DMS79 (cell line): ENCODE results near the gene ATP5PB.

Experiments
- DNase-seq: peaks from one replicate; lab custom pipeline; 2025; lab: John Stamatoyannopoulos, UW

ATP5PB gene

DNA sequence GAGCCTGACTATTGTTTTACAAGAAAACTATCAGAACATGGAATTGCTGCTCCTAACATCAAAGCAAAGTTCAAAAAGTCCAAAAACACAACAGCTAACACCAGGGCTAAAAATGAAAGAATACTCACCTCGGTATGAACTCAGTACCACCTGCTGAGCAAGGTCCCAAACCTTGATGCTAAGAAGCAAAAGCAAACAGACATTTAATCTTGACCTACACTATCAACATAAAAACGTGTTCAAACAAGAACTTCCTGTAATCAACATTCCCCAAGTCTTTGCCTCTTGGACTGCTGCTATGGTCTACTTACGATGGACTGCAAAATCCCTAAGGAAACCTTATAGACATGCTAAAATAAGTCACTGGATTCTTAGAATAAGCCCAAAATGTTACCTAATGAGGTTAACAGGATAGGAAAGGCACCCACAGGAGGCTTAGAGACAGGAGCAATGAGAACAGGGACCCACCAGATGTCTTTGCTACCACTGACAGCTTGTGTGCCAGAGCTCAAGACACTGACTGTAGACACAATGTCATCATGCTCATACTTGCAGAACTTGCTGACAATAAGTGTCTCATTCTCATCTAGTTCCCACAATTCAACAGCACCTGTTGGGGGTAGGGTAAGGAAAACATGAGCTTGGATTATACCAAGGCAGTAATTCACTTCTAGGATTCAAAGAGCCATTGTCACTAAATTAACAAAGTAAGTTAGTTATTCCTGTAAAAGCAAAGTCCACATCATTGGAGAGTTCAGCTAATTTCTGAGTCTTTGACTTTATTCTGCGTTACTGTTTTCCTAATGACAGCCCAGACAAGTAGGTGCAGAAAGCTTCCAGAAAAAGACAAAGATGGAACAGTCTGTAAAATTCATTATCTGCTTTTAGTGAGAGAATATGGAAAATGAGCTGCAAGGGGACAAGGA, 2.0 kb upstream of the ATP5PB start:
- DNase-seq = no peak

DNA sequence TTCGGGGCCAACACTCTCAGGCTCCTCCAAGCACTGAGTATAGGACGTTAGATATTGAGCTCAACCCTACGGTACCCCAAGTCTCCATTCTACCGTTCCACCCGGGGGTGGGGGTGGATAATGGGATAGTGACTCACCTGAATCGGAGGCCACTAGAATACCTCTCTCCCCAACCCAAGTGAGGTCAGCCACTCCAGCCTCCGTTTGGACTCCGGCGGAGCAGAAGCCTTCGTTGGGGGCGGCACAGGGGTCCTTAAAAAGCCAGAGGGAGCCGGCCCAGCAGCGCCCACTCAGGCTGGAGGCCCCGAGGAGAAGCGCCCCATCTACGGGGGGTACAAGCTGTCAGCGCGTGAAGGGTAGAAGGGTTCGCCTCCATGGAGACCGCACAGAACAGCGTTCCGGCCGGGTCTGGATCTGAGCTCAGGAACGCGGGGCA, 764 bp upstream of the ATP5PB start:
- no peak for DNase-seq

DNA sequence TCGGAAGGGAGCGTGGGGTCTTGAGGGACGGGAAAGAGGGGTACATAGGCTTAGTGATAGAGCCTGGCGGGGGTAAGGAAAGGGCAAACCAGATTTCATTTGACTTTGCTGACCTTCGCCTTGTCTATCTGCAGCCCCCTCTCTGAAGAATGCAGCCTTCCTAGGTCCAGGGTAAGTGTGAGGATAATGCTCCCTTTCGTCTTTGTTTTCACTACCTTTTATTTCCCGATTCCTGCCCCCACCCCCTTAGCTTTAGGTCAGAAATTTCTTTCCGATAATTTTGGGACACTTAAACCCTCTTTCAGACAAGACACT, 396 bp downstream of the ATP5PB start:
- no peak for DNase-seq

DNA sequence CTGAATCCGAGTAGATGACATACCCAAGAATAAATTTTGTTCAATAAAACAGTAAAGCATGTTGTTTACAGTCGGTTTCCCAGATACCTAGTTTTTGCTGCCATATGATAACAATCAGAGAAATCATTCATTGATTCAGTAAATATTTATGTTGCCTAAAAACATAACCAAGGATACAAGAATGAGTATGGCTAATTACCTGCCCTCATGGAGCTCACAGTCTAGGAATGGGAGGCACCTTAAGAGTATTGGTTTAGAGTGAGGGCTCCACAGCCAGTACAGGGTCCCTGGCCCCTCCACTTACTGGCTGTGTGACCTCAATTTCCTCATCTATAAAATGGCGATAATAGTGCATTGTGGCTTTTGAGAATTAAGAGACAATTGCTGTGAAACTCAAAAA, 921 bp downstream of the ATP5PB start:
- DNase-seq = no peak

DNA sequence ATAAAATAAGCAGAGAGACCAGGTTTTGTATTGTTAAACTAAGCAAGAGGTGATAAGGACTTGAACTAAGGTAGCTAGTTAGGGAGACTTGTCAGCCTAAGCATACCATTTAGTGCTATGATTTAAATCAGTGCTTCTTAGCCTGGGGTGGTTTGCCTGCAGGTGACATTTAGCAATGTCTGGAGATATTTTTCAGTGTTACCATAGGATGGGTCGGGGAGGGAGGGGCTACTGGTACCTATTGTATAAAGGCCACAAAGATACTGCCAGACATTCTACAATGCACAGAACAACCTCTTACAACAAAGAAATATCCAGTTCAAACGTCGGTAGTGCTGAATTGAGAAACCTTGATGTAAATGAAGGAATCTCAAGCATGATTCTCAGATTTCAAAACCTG, 3.3 kb downstream of the ATP5PB start:
- DNase-seq = no peak

DNA sequence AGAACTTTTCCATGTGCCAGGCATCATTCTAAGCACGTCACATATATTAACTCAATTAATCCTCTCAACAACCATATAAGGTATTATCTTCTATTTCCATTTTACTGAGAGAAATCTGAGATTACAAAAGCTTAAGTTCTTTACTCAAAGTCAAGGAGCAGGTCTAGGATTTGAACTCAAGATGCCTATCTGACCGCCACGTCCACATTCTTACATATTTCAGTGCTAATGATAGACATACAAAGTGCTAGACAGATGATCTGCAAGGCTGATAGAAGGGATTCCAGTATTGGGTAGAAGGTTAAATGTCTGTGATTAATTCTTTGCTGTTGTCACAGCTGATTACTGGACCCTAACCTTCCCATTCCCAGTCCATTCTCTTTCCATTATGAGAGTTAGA, 4.4 kb downstream of the ATP5PB start:
- DNase-seq = no peak

DNA sequence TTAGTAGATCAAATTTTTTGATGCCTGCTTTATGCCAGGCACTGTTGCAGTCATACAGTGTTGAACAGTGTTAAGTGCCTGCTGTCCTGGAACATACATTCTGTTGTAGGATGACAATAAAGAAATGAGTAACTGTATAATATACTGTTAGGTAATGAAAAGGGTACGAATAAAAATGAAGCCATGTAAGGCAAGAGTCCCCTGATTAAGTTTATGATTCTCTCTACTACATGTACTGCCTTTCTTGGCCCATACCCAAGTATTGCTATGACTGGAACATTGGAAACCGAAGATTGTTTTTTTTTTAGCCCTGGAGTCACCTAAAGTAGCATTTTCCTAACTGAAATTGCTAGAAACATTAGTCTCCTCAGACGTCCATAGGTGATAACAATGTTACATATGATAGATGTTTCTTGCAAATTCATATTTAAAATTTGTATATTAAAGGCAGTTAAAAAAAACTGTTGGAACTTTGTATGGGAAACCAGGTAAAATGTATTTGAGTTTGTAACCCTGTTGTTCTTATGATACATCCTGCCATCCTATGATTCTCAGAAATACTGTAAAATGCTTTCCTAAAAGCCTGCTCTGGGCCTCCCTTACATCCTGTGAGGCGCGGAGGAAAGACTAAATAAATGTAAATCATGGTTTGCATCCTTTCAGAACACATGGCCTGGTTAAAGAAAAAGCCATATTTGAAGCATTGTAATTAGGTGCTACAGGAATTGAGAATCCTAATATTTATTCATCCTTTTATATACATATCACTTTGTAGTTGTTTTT, 5.8 kb downstream of the ATP5PB start:
- no peak for DNase-seq

DNA sequence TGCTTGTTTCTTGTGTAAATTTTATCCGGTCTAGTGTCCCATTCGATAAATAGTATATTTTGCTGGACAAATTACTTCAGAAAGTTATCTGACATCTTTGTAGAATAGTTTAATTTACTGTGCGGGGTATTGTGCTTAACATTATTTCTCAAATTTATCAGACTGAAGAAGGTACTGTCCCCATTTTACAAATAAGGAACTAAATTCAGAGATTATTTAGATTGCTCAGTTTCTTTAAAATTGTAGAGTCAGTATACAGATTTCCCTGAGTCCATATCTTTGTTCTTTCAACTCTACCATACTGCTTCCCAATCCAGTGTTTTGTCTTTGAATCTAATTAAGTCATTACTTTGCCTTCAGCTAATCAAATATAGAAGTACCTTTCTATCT, 6.4 kb downstream of the ATP5PB start:
- no peak for DNase-seq

DNA sequence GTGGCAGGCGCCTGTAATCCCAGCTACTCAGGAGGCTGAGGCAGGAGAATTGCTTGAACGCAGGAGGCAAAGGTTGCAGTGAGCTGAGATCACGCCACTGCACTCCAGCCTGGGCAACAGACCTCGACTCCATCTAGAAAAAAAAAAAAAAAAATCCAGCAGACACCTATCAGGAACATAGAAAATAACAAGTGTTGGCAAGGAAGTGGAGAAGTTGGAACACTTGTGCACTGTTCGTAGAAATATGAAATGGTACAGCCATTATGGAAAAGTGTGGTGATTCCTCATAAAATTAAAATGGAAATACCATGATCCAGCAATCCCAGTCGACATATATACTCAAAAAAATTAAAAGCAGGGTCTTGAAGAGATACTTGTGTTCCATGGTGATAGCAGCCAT, 12.5 kb downstream of the ATP5PB start:
- DNase-seq = no peak

DNA sequence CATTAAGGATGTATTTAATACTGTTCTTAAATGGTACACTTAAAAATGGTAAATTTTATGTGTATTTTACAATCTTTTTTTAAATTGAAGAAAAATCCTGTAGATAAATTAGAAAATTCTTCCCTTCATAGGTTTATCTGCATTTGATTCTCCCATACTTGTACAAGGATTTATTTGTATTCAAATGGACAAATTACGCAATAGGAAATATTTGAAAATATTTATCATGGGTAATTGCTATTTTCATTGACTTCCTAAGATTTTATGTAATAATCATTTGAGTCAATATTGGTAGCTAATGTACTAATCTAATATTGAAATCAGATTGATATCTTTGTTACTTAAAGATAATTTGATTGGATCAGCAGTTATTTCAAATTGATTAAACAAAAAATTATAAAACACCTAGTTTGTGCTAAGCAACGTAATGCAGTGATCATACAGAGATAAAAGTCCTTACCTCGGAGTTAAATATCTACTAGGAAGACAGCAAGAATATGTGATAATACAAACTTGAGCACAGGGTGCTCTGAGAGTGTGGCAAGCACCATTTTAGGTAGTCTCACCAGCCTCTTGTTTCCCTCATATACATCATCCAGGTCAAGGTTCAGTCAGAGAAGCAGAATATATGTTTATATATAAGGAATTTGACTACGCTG, 13.2 kb downstream of the ATP5PB start:
- DNase-seq = no peak

DNA sequence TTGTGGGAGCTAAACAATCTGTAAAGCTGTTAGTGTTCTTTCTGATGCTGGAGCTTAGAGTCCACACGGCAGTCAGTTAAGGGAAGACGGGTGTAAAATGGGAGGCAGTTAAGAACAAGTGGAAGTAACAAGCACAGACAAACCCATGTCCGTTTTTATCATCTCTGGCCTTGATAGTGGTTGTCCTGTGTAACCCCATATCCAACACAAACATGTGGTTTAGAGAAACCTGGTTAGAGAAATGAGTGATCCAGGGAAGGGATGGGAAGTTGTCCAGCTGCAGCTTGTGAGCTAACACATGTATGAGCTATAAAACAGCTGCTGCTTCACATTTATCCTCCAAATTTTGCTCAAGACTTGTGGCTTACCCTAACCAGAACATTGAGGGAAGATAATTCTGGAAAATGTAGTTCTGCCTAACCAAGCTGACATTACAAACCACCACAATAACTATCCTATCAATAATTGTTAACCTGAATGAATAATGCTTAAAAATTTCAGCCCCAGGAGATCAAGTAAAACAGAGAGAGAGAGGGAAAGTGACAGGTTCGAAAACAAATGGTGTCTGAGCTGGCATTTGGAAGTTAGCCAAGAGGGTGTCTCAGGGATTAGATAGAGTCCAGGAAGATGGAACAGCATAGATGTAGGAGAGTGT, 13.9 kb downstream of the ATP5PB start:
- DNase-seq = no peak

DNA sequence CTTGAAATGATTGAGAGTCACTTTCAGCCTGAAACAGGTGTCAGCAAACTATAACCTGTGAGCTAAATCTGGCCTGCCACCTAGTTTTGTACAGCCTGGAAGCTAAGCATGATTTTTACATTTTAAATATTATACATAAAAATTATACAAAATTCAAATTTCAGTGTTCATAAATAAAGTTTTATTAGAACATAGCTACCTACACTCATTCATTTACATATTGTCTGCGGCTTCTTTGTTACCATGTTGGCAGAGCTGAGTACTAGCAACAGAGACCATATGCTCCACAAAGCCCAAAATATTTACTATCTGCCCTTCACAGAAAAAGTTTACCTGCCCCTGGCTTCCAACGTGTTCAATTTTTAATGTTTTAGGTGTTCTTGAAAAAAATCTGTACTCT, 16.5 kb downstream of the ATP5PB start:
- no peak for DNase-seq

DNA sequence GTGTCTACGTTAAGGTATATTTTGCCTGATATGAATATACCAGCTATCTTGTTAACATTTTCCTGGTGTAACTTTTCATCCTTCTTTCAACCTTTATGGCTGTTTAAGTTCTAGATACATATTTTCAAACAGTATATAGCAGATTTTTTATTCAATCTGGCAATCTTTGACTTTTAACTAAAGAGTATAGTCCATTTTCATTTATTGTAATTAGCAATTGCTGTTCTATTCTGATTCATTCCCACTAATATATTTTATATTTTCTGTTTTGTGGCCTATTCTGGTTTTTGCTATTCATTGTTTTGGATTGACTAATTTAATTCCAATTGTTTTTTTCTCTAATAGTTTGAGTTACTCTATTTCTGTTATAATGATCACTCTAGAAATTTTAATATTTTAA, 17.2 kb downstream of the ATP5PB start:
- no peak for DNase-seq

DNA sequence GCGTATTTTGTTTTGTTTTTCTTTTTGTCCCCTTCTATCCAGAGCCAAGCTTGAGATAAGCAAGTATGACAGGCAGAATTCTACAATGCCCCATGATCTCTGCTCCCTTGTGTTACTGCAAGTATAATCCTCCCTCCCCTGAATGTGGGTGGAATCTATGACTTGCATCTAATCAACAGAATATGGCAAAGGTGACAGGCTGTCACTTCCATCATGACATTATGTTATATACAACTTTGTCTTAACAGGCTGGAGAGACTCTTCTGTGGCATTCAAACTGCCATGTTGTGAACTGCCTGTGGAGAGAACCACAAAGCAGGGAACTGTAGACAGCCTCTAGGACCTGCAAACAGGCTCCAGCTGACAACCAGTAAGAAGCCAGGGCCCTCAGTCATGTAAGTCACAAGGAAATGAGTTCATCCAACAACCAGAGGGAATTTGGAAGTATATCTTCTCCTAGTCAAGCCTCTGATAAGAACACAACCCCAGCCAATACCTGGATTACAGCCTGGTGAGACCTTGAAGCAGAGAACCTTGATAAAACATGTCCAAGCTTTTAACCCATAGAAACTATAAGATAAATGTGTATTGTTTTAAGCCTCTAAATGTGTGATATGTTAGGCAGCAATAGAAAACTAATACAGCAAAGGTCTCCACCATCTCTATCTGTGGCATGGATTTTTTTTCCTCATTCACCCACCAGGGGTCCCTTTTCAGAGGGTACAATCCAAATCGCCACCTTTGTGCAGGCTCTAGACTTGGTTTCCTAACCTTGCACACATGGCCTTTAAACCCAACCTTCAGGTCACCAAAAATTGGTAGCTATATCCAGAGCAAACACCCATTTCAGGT, 18.8 kb downstream of the ATP5PB start:
- DNase-seq = no peak

DNA sequence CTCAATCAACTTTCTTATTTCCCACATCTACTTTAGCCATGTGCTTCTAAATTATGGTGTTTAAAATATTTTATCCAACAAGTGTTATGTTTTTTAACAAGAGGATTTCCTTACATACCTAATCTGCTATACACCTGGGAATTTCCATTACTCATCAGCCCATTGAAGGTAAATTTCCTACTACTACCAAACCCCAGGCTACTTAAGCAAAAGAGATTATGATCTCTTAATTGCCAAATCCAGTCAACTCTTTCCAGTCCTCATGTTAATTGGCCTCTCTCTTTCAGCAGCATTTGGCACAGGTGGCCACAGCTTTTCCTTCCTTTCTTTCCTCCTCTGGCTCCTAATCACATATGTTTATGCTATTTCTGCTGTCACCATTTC, 19.4 kb downstream of the ATP5PB start:
- no peak for DNase-seq

DNA sequence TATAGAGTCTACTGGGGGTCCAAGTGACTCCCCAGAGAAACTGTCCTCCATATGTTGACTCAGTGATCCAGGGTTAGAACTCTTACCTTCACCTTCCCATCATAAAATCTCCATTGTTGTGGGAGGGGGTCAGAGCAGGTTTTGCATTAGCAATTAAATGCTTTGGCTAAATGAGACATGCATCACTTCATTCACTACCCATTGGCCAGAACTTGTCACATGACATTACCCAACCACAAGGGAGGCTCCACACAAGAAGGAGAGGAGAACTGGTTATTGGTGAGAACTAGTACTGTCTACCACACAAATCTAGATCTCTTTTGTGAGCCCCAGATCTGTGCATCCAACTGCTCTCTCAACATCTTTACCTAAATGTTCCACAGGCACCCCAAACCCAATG, 20.3 kb downstream of the ATP5PB start:
- no peak for DNase-seq

DNA sequence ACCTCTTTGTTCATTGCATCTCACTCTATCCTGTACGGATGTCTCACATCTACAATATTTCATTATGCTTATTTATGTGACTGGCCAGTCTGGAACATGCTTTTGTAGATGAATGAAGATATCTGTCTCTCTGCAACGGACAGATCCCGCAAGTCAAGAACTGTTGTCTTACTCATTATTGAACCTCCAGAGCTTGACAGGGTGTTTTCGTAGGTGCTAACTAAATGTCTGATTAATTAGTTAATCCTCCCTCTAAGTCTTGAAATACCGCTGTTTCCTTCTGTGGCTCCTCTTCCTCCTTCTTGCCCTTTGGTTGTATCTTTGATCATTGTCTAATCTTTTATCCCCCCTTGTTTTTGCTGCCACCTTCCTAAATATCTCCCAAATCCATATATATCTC, 21.3 kb downstream of the ATP5PB start:
- no peak for DNase-seq

DNA sequence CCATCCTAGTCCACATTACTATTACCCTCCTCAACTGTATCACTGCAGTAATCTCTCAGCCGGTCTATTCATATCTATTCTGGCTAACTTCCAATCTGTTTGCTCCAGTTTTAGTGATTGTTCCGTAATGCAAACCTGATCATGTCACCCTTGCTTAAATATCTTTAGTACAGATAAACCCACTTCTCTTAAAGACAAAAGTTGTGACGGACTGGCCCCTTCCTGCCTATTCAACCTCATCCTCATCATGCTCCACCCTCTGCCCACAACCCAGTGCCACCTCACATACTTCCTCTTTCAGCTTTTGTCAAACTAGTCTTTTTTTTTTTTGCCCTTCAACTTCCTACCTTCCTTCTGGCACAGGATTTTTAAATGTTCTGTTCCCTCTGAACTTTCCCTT, 21.7 kb downstream of the ATP5PB start:
- DNase-seq = no peak

DNA sequence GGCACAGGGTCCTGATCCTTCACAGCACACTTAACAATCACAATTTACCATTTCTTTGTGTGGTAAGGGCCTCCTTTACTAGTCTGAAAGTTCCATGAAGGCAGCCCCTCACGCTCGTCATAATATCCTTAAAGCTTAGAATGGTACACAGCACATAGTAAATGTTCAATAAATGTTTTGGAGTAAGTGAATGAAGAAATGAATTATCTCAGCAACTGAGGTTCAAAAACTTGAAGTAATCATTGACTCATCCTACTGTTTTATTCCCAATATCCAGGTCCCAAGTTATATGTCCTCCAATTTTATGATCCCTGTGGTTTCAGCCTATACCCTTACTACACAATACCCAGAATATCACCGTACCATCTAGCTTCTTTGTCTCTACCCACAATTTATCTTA, 22.3 kb downstream of the ATP5PB start:
- no peak for DNase-seq

DNA sequence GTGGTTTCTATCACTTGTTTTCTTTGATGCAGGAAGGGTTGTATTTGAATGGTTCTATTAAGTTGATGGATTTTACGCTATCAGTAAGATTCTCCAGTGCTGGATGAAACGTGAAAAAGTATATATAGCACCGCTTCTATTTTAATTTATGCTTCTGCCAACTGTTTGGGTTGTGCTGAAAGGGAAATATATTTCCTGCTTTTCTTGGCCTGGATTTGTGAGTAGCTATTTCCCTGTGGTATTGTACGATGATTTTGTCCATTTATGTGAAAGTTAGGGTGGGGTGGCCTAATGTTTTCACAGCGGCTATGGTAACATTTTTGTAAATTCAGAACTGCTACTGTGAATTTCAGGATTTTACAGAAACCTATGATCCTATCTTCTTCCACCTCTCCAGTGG, 24.8 kb downstream of the ATP5PB start:
- no peak for DNase-seq

DNA sequence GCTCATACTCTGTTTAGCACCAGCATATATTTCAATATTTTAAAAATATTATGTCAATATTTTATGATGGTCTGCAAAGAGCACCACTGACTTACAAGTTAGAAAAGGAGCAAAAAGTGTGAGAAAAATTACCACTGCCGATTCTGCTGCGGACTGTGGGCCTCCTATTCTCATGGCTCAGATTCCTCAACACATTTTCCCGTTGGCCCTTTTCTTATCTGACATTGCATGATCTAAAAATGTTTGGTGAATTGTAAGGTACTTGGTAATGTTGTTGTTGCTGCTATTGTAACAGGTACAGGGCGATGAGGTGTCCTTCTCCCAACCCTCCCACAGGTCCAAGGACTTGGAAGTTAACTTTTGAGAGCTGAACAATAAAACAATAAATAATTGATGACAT, 25.3 kb downstream of the ATP5PB start:
- no peak for DNase-seq

DNA sequence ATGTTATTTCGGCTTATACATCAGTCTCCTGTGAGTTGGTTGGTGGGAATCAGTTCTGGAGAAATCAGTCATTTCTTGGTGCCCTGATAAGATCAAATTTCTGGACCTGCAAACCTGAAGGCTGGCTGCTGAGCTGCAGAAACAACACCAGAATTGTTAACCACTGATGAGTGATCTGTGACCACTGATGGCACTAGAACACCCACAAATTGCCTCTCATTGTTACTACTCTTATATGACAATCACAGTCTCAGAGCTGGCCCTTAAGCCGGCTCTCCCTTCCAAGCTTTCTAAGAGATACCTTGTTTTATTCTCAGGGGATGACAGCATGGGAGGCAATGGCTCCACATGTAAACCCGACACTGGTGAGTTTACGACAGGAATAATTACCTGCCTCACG, 26.4 kb downstream of the ATP5PB start:
- no peak for DNase-seq
